ENCODE data around the gene MTCH1.

MTCH1 gene

DNA sequence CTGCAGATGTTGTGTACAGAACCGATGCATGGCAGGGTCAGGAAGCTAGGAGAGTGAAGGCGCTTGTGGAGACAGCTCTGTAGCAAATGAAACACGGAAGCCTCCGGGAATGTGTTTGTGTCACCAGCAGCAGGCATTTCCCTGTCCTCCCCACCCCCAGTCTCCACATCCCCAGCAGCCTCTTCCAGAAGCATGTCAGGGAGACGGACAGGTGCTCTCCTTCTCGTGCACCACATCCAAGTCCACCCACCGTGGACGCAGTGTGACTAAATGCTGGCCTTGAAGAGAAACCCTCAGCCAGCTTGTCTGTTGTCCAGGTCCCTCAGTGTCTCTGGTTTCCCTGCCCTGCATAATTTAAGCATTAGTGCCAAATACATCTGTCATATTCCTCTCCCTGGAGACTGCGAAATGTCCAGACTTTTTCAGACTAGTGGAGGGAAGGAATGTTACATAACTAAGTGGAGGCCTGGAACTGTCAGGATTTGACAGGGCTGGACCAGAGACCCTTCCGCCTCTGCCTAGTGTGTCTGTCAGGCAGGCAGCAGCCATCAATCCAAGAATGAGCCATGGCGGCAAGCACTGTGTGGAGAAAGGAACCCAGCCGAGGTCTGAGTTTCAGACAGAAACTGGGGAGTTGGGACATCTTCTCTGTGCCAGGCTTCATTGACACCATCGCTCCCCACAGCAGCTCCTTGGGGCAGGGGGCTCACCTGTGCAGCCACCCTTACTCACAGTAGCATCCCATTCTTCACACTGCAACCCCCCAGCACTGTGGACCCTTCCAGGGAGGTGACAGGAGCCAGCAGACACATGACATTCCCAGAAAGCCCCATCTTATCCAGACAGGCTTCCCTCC is 58.1 kb downstream of the MTCH1 start:
- DNase-seq (ENCODE audit: low read depth in 2 of 2): no peak

GRCh38 chr6:36926708-36927513 is 59.1 kb downstream of the MTCH1 start:
- DNase-seq (ENCODE audit: low read depth in 2 of 2): no peak

- DNase-seq (ENCODE audit: low read depth in 2 of 2): no peak
These were observed 60.2 kb downstream of the MTCH1 start for GRCh38 chr6:36925809-36926208.

DNA sequence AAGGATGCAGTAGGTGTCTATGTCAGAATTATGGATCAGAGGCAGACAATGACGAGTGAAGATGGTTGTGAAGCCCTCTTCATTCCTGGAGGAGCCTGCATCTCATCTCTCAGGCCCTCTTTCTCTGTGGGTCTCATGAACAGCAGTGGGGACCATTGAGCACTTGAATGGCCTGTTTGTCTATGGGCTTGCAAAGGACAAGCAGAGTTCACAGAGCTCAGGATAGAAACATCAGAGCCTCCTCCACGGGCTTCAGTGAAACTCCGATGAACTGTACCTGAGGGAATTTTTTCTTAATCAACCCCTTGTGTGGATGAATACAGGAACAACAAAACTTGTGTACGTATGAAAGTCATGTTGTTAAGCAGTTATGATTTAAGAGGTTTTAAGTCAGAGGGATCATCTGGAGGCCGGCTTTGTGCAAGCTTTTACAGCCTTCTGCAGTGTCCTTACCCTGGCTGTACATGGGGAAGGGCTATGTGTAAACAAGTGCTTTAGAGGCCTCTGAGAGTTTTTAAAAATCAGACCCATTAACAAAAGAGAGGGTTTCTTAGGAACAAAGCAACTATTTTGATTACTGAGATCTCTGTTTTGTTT is 61.1 kb downstream of the MTCH1 start:
- no peak for DNase-seq (ENCODE audit: low read depth in 2 of 2)

DNA sequence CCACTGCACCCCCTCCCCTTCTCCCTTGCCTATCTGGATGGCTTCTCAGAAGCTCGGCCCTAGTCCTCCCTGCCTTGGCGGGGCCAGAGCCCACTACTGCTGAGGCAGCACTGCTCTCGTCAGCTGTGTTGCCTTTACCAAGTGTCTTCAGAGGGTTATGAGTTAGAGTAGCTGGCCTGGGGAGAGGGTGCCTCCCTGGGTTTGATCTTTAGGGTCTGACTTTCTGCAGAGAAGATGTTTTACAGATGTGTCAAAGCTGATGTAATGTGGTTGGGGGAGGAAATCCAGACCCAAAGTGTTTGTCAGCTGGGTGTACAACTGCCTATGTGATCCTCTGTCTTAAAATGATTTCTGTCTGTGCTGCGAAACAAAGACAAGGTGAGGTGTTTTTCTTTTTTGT is 61.9 kb downstream of the MTCH1 start:
- DNase-seq (ENCODE audit: low read depth in 2 of 2): no peak

GRCh38 chr6:36920546-36920945 is 65.5 kb downstream of the MTCH1 start:
- DNase-seq (ENCODE audit: low read depth in 2 of 2): no peak

DNA sequence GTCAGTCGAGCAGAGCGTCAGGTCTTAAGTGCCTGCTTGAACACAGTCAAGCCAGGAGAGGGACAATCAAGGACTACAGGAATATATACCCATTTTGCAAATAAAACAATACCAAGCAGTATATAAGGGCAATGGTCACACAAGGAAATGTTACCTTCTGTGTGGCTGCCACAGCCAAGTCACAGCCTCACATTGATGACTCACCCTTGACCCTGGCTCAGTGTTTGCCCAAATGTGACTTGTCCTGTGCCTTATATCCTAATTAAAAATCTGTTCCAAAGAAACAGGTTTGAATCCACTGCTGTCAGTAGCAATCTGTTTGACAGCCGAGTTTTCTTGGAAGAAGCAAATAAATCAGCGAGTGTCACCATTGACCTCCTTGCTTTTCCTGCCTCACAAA is 65.9 kb downstream of the MTCH1 start:
- DNase-seq (ENCODE audit: low read depth in 2 of 2): no peak

Data from stimulated activated CD8-positive, alpha-beta memory T cell treated with anti-CD3 and anti-CD28 coated beads, Interleukin-2, amount 100 ng/mL, for 48 hours (primary cell).